Measurements from ENCODE around the gene RNF220. TPM values are rescaled to one million over a fixed set of nuclear protein-coding genes. Genes with fewer than 3 reads are reported as not detected.

RNF220 gene
- total and polyA plus RNA-seq, 2 donors (not counting 3 experiments of a cell fraction or from before 2014, with no cell fraction given) = 62.7 to 66.6 TPM

DNA sequence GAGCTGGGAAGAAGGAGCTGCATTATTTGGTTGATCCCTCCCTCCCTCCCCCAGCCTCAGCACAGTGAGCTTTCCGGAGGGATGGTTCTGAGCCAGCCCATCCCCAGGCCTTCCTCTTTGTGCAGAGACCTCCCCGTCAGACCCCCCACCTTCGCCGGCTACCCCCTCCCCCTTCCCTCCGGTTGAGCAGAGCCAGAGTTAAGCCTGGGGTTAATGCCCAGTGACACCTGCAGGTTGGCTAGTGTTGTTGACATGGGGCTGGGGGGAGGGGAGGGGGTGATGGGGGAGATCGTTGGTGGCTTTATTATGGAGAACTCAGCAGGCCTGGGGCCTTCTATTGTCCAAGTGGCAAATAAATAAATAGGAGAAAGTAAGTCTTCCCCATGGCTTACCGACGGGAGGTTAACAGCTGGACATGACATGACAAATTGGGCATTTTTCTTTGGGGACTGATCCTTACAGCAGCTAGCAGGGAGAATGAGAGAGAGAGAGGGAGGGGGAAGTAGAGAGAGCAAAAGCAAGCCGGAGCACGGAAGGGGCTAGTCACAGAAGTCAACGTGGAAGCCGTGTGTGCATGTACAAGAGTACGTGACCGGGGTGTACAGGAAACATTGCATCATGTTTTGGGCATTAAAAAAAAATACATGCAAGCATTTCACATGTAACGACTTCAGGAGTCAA, 138.1 kb downstream of the RNF220 start:
- Histone ChIP-seq H3K9me3 (replicated peaks; ENCODE audit: control insufficient read depth, insufficient read depth, low read length) (no peaks in the 10 kb centered on the region), H3K27me3 (ENCODE audit: control insufficient read depth in 2 of 2, insufficient read depth in 2 of 2, low read length in 2 of 2) (peaks cover 0 to 12% of the 10 kb centered on the region in 2 experiments), H3K9ac (replicated peaks; ENCODE audit: extremely low read depth, insufficient read depth, low read length) (no peak overlapping the region), H3K79me2 (ENCODE audit: control insufficient read depth, insufficient read depth, low read length) (no peaks in the 10 kb centered on the region), H4K20me1 (replicated peaks; ENCODE audit: control insufficient read depth, extremely low read depth, insufficient read depth, low read length) (no peaks in the 10 kb centered on the region), H3K27ac (ENCODE audit: insufficient read depth, low read depth, low read length) (no peak overlapping the region), H3K36me3 (ENCODE audit: control insufficient read depth in 2 of 2, extremely low read depth in 1 of 2, insufficient read depth in 2 of 2, low read length in 2 of 2) (no peaks in the 10 kb centered on the region), H2AFZ (ENCODE audit: low read depth, low read length) (no peak overlapping the region), H3K4me3 (replicated peaks in 1 of 3; ENCODE audit: insufficient read depth in 1 of 3, low read depth in 1 of 3, low read length in 3 of 3) (no peak overlapping the region), H3K9me1 (replicated peaks; ENCODE audit: control insufficient read depth, extremely low read depth, insufficient read depth, low read length) (no peaks in the 10 kb centered on the region), H3K4me2 (ENCODE audit: insufficient read depth, low read length) (no peak overlapping the region), H3K4me1 (ENCODE audit: control insufficient read depth, extremely low read depth, insufficient read depth, low read length) (no peaks in the 10 kb centered on the region)
- ChIA-PET POLR2A (no interaction called here), CTCF (interaction anchor here (0.7 to 1.5 kb wide), 5 partner anchors 11 to 165 kb away, joined by 3 to 6 read pairs (median 5); no protein-coding TSS in a partner anchor)
- intact Hi-C loops (cut with micrococcal nuclease) = no loop called here
- DNase-seq (ENCODE audit: low read depth, low spot score) (no peak), FAIRE-seq (no peak)
- no TSS peak for BruUV-seq (replicated peaks)
- dilution Hi-C loops (cut with MboI; ENCODE audit: extremely low pct_ligation_motif_present, low sequenced_read_pairs) = no loop called here
- TF ChIP-seq FOS (IDR thresholded peaks at IDR 0.05; ENCODE audit: borderline replicate concordance, insufficient read depth, low read length) (no peak), JUN (IDR thresholded peaks at IDR 0.05; ENCODE audit: borderline replicate concordance, insufficient read depth, insufficient read length, low read depth) (no peak), MYC (IDR thresholded peaks at IDR 0.05; ENCODE audit: low read depth, low read length) (no peak), POLR2A (IDR thresholded peaks at IDR 0.05; ENCODE audit: low read depth, low read length) (no peak), POLR2AphosphoS5 (IDR thresholded peaks at IDR 0.05; ENCODE audit: insufficient read depth, low read depth, low read length) (no peak), GATA2 (IDR thresholded peaks at IDR 0.05; ENCODE audit: insufficient read depth, insufficient read length, low read depth, low read length) (no peak), EZH2 (IDR thresholded peaks at IDR 0.05; ENCODE audit: borderline replicate concordance, low read depth, low read length, severe bottlenecking) (no peak)
- TF ChIP-seq, protein P1, sequence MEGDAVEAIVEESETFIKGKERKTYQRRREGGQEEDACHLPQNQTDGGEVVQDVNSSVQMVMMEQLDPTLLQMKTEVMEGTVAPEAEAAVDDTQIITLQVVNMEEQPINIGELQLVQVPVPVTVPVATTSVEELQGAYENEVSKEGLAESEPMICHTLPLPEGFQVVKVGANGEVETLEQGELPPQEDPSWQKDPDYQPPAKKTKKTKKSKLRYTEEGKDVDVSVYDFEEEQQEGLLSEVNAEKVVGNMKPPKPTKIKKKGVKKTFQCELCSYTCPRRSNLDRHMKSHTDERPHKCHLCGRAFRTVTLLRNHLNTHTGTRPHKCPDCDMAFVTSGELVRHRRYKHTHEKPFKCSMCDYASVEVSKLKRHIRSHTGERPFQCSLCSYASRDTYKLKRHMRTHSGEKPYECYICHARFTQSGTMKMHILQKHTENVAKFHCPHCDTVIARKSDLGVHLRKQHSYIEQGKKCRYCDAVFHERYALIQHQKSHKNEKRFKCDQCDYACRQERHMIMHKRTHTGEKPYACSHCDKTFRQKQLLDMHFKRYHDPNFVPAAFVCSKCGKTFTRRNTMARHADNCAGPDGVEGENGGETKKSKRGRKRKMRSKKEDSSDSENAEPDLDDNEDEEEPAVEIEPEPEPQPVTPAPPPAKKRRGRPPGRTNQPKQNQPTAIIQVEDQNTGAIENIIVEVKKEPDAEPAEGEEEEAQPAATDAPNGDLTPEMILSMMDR (IDR thresholded peaks at IDR 0.05; ENCODE audit: extremely low read depth in 1 of 2, insufficient read depth in 1 of 2, low read depth in 1 of 2, low read length in 2 of 2) = no peak
- TF ChIP-seq, protein P2, sequence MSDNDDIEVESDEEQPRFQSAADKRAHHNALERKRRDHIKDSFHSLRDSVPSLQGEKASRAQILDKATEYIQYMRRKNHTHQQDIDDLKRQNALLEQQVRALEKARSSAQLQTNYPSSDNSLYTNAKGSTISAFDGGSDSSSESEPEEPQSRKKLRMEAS (IDR thresholded peaks at IDR 0.05; ENCODE audit: insufficient read depth, insufficient read length) = no peak
